ENCODE data around the gene ARMC5. TPM values are rescaled to one million over a fixed set of nuclear protein-coding genes. Genes with fewer than 3 reads are reported as not detected.
"Not testable (repeated sequence)": the region's sequence is repeated elsewhere in the genome, so short reads cannot be mapped to it uniquely, and the experiment has no call there.

Gene ARMC5
- polyA plus RNA-seq, 6 donors from 2014 or later, result 4.2 to 8.2 (median 6.1) TPM

GRCh38 chr16:31440516-31441184 lies 18.7 kb upstream of the ARMC5 start:
- Mint-ChIP-seq H3K9me3 (no peaks in the 10 kb centered on the region), H3K27ac (no peak overlapping the region), H3K36me3 (no peaks in the 10 kb centered on the region), H3K4me3 (peak overlapping the region in 4 of 8 donors; percentile 35 to 90 (median 43)), H3K4me1 (peaks cover 18 to 22% (median 22%) of the 10 kb centered on the region in 3 donors), H3K27me3 (peaks cover 0 to 5% (median 0%) of the 10 kb centered on the region in 3 donors)
- DNase-seq (no peak), ATAC-seq (ENCODE audit: low read depth in 2 of 2) (no peak)

DNA sequence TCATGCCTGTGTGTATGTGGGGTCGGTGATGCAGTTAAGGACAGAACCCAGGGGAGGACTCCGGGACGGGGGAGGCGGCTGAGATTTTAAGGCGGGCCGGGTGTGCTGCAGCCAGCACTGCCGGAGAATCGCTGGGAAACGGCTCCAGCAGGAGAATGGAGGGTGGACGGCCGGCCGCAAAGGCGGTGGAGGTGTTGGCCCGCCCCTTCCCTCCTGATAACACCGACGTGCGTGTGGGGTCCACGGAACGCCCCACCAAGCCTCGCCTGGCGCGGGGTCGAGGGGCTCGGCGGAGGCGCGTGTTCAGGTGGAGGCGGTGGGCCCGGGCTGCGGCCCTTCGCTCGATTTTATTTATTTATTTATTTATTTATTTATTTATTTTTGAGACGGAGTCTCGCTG lies 17.3 kb upstream of the ARMC5 start:
- H3K27ac Mint-ChIP-seq, result peak overlapping the region in 3 of 6 donors; percentile 13 to 88 (median 76)
- H3K4me3 Mint-ChIP-seq, result peak overlapping the region; percentile 75 to 98 (median 86)
- ATAC-seq (ENCODE audit: low read depth in 2 of 2), result no peak
- H3K36me3 Mint-ChIP-seq, result no peaks in the 10 kb centered on the region
- peaks cover 0 to 5% (median 0%) of the 10 kb centered on the region in 3 donors for H3K27me3 Mint-ChIP-seq
- peaks cover 18 to 26% (median 22%) of the 10 kb centered on the region in 3 donors for H3K4me1 Mint-ChIP-seq
- DNase-seq, result no peak
- no peaks in the 10 kb centered on the region for H3K9me3 Mint-ChIP-seq

DNA sequence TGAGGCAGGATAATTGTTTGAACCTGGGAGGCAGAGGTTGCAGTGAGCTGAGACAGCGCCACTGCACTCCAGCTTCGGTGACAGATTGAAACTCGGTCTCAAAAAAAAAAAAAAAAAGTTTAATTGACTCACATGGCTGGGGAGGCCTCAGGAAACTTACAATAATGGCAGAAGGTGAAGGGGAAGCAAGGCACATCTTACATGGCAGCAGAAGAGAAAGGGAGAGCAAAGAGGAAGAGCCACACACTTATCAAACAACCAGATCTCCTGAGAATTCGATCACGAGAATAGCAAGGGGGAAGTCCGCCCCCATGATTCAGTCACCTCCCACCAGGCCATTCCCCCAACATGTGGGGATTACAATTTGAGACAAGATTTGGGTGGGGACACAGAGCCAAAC lies 13.4 kb upstream of the ARMC5 start:
- Mint-ChIP-seq H3K4me1 (peaks cover 2 to 15% (median 7%) of the 10 kb centered on the region in 3 donors), H3K27ac (peak overlapping the region in 2 of 6 donors; percentile 28 to 65)
- not testable (repeated sequence) for H3K9me3 Mint-ChIP-seq; H3K27me3 Mint-ChIP-seq; DNase-seq; ATAC-seq (ENCODE audit: low read depth in 2 of 2); H3K4me3 Mint-ChIP-seq; H3K36me3 Mint-ChIP-seq

- H3K36me3 Mint-ChIP-seq, result no peaks in the 10 kb centered on the region
- peak overlapping the region in 1 of 6 donors; percentile 83 for H3K27ac Mint-ChIP-seq
- DNase-seq, result no peak
- H3K9me3 Mint-ChIP-seq, result no peaks in the 10 kb centered on the region
- no peak for ATAC-seq (ENCODE audit: low read depth in 2 of 2)
- H3K27me3 Mint-ChIP-seq, result no peaks in the 10 kb centered on the region
- H3K4me1 Mint-ChIP-seq, result peaks cover 25 to 28% (median 26%) of the 10 kb centered on the region in 3 donors
- H3K4me3 Mint-ChIP-seq, result no peak overlapping the region
These were observed 8.1 kb upstream of the ARMC5 start for GRCh38 chr16:31451201-31451600.

GRCh38 chr16:31451681-31452351 lies 7.5 kb upstream of the ARMC5 start:
- H3K36me3 Mint-ChIP-seq, result no peaks in the 10 kb centered on the region
- no peak overlapping the region for H3K4me3 Mint-ChIP-seq
- H3K9me3 Mint-ChIP-seq, result no peaks in the 10 kb centered on the region
- no peak for ATAC-seq (ENCODE audit: low read depth in 2 of 2)
- no peaks in the 10 kb centered on the region for H3K27me3 Mint-ChIP-seq
- no peak for DNase-seq
- H3K4me1 Mint-ChIP-seq, result peaks cover 25 to 33% (median 28%) of the 10 kb centered on the region in 3 donors
- H3K27ac Mint-ChIP-seq, result peak overlapping the region in 2 of 6 donors; percentile 83 to 88

DNA sequence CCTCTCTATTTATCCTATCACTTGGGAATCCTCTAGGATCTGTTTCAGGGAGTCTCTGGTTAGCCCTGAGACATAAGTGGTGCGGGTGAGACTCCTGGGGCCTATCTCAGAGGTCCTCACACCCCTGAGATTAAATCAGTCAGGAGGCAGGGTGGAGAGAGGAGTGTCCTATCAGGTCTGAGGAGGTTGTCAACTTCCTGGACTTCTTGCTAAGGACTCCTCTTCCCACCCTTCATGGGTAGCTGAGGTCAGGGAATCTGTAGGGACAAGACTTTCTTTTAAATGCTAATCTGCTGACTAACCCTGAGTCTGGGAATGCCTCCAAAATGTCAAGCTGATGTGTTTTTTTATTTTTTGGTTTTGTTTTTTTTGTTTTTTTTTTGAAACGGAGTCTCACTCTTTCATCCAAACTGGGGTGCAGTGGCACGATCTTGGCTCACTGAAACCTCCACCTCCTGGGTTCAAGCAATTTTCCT lies 6.6 kb upstream of the ARMC5 start:
- H3K27ac Mint-ChIP-seq, result peak overlapping the region in 1 of 6 donors; percentile 83
- no peaks in the 10 kb centered on the region for H3K27me3 Mint-ChIP-seq
- no peak overlapping the region for H3K4me3 Mint-ChIP-seq
- H3K9me3 Mint-ChIP-seq, result no peaks in the 10 kb centered on the region
- DNase-seq, result no peak
- ATAC-seq (ENCODE audit: low read depth in 2 of 2), result no peak
- no peaks in the 10 kb centered on the region for H3K36me3 Mint-ChIP-seq
- H3K4me1 Mint-ChIP-seq, result peaks cover 25 to 41% (median 31%) of the 10 kb centered on the region in 3 donors

DNA sequence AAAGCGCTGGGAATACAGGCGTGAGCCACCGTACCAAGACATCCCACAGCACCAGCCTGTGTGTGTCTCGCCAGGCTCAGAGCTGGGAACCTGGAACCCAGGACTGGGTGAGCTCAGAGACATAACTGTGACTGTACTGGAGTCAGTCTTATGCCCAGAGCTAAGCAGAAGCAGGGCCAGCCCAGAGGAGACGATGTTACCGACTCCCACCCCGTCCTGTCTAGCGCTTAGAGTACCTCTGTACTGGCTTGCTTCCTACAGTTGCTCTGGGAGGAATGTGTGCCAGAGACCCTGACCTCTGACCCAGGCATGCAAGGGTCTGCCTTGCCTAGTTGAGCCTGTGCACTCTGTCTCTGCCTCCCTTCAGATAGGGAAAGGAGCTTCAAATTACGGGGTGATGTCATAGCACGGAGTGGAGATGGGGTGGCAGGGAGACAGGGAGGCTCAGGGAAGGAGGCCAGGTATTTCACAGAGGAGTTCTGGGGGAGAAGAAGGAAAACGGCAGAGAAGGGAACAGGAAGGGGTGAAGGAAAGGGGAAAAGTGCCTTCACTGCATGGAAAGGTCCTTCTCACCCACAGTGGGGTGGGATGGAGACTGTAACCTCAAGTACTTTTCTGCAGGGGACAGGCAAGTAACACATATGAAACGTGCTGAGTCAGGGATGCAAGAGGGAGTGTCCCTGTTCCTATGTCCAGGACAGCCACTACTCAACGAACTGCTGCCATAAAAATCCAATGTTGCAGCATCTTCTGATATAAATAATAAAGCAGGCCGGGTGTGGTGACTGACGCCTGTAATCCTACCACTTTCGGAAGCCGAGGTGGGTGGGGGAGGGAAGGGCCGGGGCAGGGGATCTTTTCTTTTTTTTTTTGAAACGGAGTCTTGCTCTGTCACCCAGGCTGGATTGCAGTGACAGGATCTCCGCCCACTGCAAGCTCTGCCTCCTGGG lies 5.8 kb upstream of the ARMC5 start:
- DNase-seq, result no peak
- Mint-ChIP-seq H3K27ac (peak overlapping the region in 2 of 6 donors; percentile 72 to 80), H3K4me3 (peak overlapping the region in 2 of 8 donors; percentile 32 to 33)

GRCh38 chr16:31455601-31456314 lies 3.5 kb upstream of the ARMC5 start:
- ATAC-seq (ENCODE audit: low read depth in 2 of 2) (no peak), DNase-seq (no peak)
- Mint-ChIP-seq H3K36me3 (no peaks in the 10 kb centered on the region), H3K4me3 (peak overlapping the region in 5 of 8 donors; percentile 5 to 75 (median 26)), H3K9me3 (no peaks in the 10 kb centered on the region), H3K27me3 (no peaks in the 10 kb centered on the region), H3K27ac (peak overlapping the region in 2 of 6 donors; percentile 10 to 89), H3K4me1 (peaks cover 33 to 60% (median 47%) of the 10 kb centered on the region in 3 donors)

More for the DNA sequence above, 5.8 kb upstream of the ARMC5 start:
- no peaks in the 10 kb centered on the region for H3K9me3 Mint-ChIP-seq
- ATAC-seq (ENCODE audit: low read depth in 2 of 2), result no peak
- no peaks in the 10 kb centered on the region for H3K27me3 Mint-ChIP-seq
- no peaks in the 10 kb centered on the region for H3K36me3 Mint-ChIP-seq
- peaks cover 30 to 49% (median 39%) of the 10 kb centered on the region in 3 donors for H3K4me1 Mint-ChIP-seq

- no peak for ATAC-seq (ENCODE audit: low read depth in 2 of 2)
- Mint-ChIP-seq H3K27me3 (no peaks in the 10 kb centered on the region), H3K4me1 (peaks cover 25 to 60% (median 47%) of the 10 kb centered on the region in 3 donors), H3K27ac (peak overlapping the region in 3 of 6 donors; percentile 21 to 78 (median 30)), H3K36me3 (no peaks in the 10 kb centered on the region), H3K9me3 (no peaks in the 10 kb centered on the region), H3K4me3 (peak overlapping the region in 4 of 8 donors; percentile 30 to 97 (median 74))
- no peak for DNase-seq
These were observed 2.3 kb upstream of the ARMC5 start for GRCh38 chr16:31456988-31457360.

- DNase-seq (peak; percentile 44), ATAC-seq (ENCODE audit: low read depth in 2 of 2) (peak in 1 of 2 donors; percentile 15)
- H3K27ac Mint-ChIP-seq, result peak overlapping the region; percentile 4 to 99 (median 98)
- peaks cover 24 to 56% (median 45%) of the 10 kb centered on the region in 3 donors for H3K4me1 Mint-ChIP-seq
- H3K9me3 Mint-ChIP-seq, result no peaks in the 10 kb centered on the region
- H3K27me3 Mint-ChIP-seq, result no peaks in the 10 kb centered on the region
- H3K36me3 Mint-ChIP-seq, result peaks cover 5 to 7% of the 10 kb centered on the region in 2 donors
- H3K4me3 Mint-ChIP-seq, result peak overlapping the region; percentile 83 to 97 (median 94)
These were observed 1.0 kb upstream of the ARMC5 start for GRCh38 chr16:31458073-31458843.

GRCh38 chr16:31459687-31460581 lies 633 bp downstream of the ARMC5 start:
- DNase-seq (peak; percentile 100), ATAC-seq (ENCODE audit: low read depth in 2 of 2) (peak; percentile 73 to 78)
- peaks cover 5 to 19% of the 10 kb centered on the region in 2 donors for H3K36me3 Mint-ChIP-seq
- peak overlapping the region; percentile 97 to 99 (median 98) for H3K27ac Mint-ChIP-seq
- no peaks in the 10 kb centered on the region for H3K27me3 Mint-ChIP-seq
- H3K4me1 Mint-ChIP-seq, result peaks cover 19 to 45% (median 39%) of the 10 kb centered on the region in 3 donors
- H3K9me3 Mint-ChIP-seq, result no peaks in the 10 kb centered on the region
- peak overlapping the region; percentile 83 to 97 (median 94) for H3K4me3 Mint-ChIP-seq

Data from naive B cell (primary cell).